H9 (cell line): Measurements from ENCODE around the gene HNRNPA3. TPM values are rescaled to one million over a fixed set of nuclear protein-coding genes. Genes with fewer than 3 reads are reported as not detected.

Experiments used
- DNase-seq: peaks from one replicate; pipeline ENCODE4 v3.0.0-alpha.2; 2017
- H2AFZ ChIP-seq: one replicate; pipeline ENCODE4 v1.6.1; 2013; ENCODE audit warnings: mild to moderate bottlenecking, low read length, control low read depth, moderate library complexity
- H2AK5ac ChIP-seq: 2 replicates; pipeline ENCODE4 v1.6.1; 2013; ENCODE audit warnings: low read length, control low read depth, mixed read lengths; ENCODE audit not compliant: insufficient read length
- H2BK120ac ChIP-seq: one replicate; pipeline ENCODE4 v1.6.1; 2013; ENCODE audit warnings: low read depth, mild to moderate bottlenecking, low read length, control low read depth, inconsistent platforms; ENCODE audit not compliant: poor library complexity, severe bottlenecking
- H2BK12ac ChIP-seq: 2 replicates; pipeline ENCODE4 v1.6.1; 2013; ENCODE audit warnings: low read length, control low read depth, mixed read lengths, low read depth; ENCODE audit not compliant: insufficient read length
- H2BK15ac ChIP-seq: 2 replicates; pipeline ENCODE4 v1.6.1; 2013; ENCODE audit warnings: low read depth, low read length, control low read depth
- H2BK20ac ChIP-seq: one replicate; pipeline ENCODE4 v1.6.1; 2013; ENCODE audit warnings: low read depth, mild to moderate bottlenecking, low read length, control low read depth, inconsistent platforms; ENCODE audit not compliant: poor library complexity, severe bottlenecking
- H2BK5ac ChIP-seq: 2 replicates; pipeline ENCODE4 v1.6.1; 2013; ENCODE audit warnings: low read length, control low read depth, mixed read lengths; ENCODE audit not compliant: insufficient read length
- H3K14ac ChIP-seq: 2 replicates; pipeline ENCODE4 v1.6.1; 2013; ENCODE audit warnings: low read length, control low read depth; ENCODE audit not compliant: insufficient read depth
- H3K18ac ChIP-seq: 2 replicates; pipeline ENCODE4 v1.6.1; 2013; ENCODE audit warnings: low read depth, mild to moderate bottlenecking, mixed read lengths, low read length, control low read depth; ENCODE audit not compliant: insufficient read length
- H3K23ac ChIP-seq: 2 replicates; pipeline ENCODE4 v1.6.1; 2013; ENCODE audit warnings: low read length, control low read depth, mixed read lengths, low read depth; ENCODE audit not compliant: insufficient read length
- H3K23me2 ChIP-seq: 2 replicates; pipeline ENCODE4 v1.6.1; 2013; ENCODE audit warnings: low read depth, mild to moderate bottlenecking, mixed read lengths, low read length, control low read depth; ENCODE audit not compliant: insufficient read length, poor library complexity, severe bottlenecking
- H3K27ac ChIP-seq: 2 replicates; pipeline ENCODE4 v1.5.1; 2013; ENCODE audit warnings: low read length, control low read depth, mixed read lengths, low read depth; ENCODE audit not compliant: insufficient read length
- H3K27me3 ChIP-seq: 2 replicates; pipeline ENCODE4 v1.6.1; 2013; ENCODE audit warnings: low read length, control low read depth, inconsistent platforms; ENCODE audit not compliant: insufficient read depth
- H3K4ac ChIP-seq: 2 replicates; pipeline ENCODE4 v1.6.1; 2013; ENCODE audit warnings: low read depth, mild to moderate bottlenecking, control low read depth, inconsistent platforms, low read length, moderate library complexity
- H3K4me1 ChIP-seq: 2 replicates; pipeline ENCODE4 v1.6.1; 2013; ENCODE audit warnings: low read length, control low read depth, inconsistent platforms; ENCODE audit not compliant: insufficient read depth
- H3K4me2 ChIP-seq: 2 replicates; pipeline ENCODE4 v1.6.1; 2013; ENCODE audit warnings: low read length, control low read depth, mixed read lengths; ENCODE audit not compliant: insufficient read length, insufficient read depth
- H3K56ac ChIP-seq: 2 replicates; pipeline ENCODE4 v1.6.1; 2013; ENCODE audit warnings: low read depth, mild to moderate bottlenecking, mixed read lengths, low read length, control low read depth; ENCODE audit not compliant: insufficient read length
- H3K79me1 ChIP-seq: 2 replicates; pipeline ENCODE4 v1.6.1; 2013; ENCODE audit warnings: low read depth, mild to moderate bottlenecking, moderate library complexity, low read length, control low read depth, inconsistent platforms; ENCODE audit not compliant: insufficient read depth, poor library complexity, severe bottlenecking
- H3K79me2 ChIP-seq: 2 replicates; pipeline ENCODE4 v1.6.1; 2013; ENCODE audit warnings: low read length, control low read depth, inconsistent platforms; ENCODE audit not compliant: insufficient read depth
- H3K9ac ChIP-seq: 2 replicates; pipeline ENCODE4 v1.6.1; 2013; ENCODE audit warnings: low read length, control low read depth, mixed read lengths; ENCODE audit not compliant: insufficient read length; ENCODE audit errors: extremely low read depth
- H3K9me3 ChIP-seq: one replicate; pipeline ENCODE4 v1.6.1; 2013; ENCODE audit warnings: low read depth, low read length, inconsistent platforms; ENCODE audit not compliant: control insufficient read depth
- H3T11ph ChIP-seq: one replicate; pipeline ENCODE4 v1.6.1; 2013; ENCODE audit warnings: mild to moderate bottlenecking, low read length, control low read depth, inconsistent platforms
- H4K20me1 ChIP-seq: one replicate; pipeline ENCODE4 v1.6.1; 2013; ENCODE audit not compliant: control insufficient read depth, insufficient read length, insufficient read depth
- H4K5ac ChIP-seq: 2 replicates; pipeline ENCODE4 v1.6.1; 2013; ENCODE audit warnings: low read depth, mild to moderate bottlenecking, mixed read lengths, low read length, control low read depth; ENCODE audit not compliant: insufficient read length
- H4K8ac ChIP-seq: replicated peaks from 2 replicates; pipeline ENCODE4 v1.6.1; 2013; ENCODE audit warnings: low read length, control low read depth, mixed read lengths, low read depth; ENCODE audit not compliant: insufficient read length
- H4K91ac ChIP-seq: 2 replicates; pipeline ENCODE4 v1.6.1; 2013; ENCODE audit warnings: low read depth, mild to moderate bottlenecking, moderate library complexity, mixed read lengths, low read length, control low read depth; ENCODE audit not compliant: insufficient read length
- H3K27ac Mint-ChIP-seq, 3 experiments: 2 replicates in 2 of 3; 3 replicates in 1 of 3; pipeline ENCODE4 v1.8.0; 2020 to 2021; ENCODE audit warnings: mixed read lengths in 3 of 3, mild to moderate bottlenecking in 1 of 3, moderate library complexity in 1 of 3
- H3K27me3 Mint-ChIP-seq: 2 replicates; pipeline ENCODE4 v1.8.0; 2021; ENCODE audit warnings: low read depth, mild to moderate bottlenecking, moderate library complexity, mixed read lengths
- H3K36me3 Mint-ChIP-seq, 3 experiments: 2 replicates in 2 of 3; 3 replicates in 1 of 3; pipeline ENCODE4 v1.8.0; 2020 to 2021; ENCODE audit warnings: low read depth in 3 of 3, mixed read lengths in 3 of 3; ENCODE audit not compliant: insufficient read depth in 1 of 3
- H3K4me1 Mint-ChIP-seq, 2 experiments: 2 replicates each; pipeline ENCODE4 v1.8.0; 2020; ENCODE audit warnings: mixed read lengths in 2 of 2
- H3K4me3 Mint-ChIP-seq, 2 experiments: 2 replicates in 1 of 2; 3 replicates in 1 of 2; pipeline ENCODE4 v1.8.0; 2020 to 2021; ENCODE audit warnings: mild to moderate bottlenecking in 2 of 2, mixed read lengths in 2 of 2, moderate library complexity in 1 of 2
- H3K9me3 Mint-ChIP-seq, 2 experiments: 2 replicates in 1 of 2; 3 replicates in 1 of 2; pipeline ENCODE4 v1.8.0; 2020; ENCODE audit warnings: mild to moderate bottlenecking in 2 of 2, mixed read lengths in 2 of 2, moderate library complexity in 1 of 2
- CTCF ChIP-seq: fragments of 200-600 bp; sonication (generic); conservative IDR thresholded peaks from 3 replicates; pipeline ENCODE4 v1.8.0; 2021; ENCODE audit warnings: antibody characterized with exemption, mild to moderate bottlenecking
- WGBS: extraction: QIAGEN DNeasy Blood & Tissue Kit; methylation state at CpG from one replicate; pipeline ENCODE4 v1.1.7; 2013; ENCODE audit warnings: missing lambda C conversion rate, low lambda C conversion rate, mixed read lengths; ENCODE audit not compliant: insufficient read length; ENCODE audit errors: extremely low coverage; 5-methylcytosine and 5-hydroxymethylcytosine counted together
- total RNA-seq: library from RNA; stranded (reverse); gene quantifications from 2 replicates; pipeline ENCODE4 v1.2.1, GENCODE V29; 2021

HNRNPA3 gene
- total RNA-seq, 1 experiment from 2014 or later = 405 TPM

DNA sequence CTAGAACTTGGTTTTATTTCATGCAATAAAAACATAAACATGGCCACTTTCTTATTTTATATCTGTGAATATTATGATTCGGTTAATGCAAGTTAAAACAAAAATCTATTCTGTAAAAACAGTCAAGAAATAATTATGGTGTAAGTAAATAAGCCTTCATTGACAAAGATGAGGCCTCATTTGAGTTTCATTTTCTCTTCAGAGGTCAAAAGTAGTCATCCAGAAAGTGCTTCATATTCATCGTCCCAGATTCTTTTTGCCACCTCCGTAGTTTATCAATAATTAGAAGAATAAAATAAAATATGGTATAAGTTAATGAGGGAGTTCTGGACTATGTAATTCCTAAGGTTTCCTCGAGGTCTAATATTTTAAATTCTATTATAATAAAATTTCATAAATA lies 19.4 kb upstream of the HNRNPA3 start:
- H3K79me1 ChIP-seq = no peaks in the 10 kb centered on the region
- no CpG with 5 or more reads among the region's 4 CpGs for WGBS
- no peaks in the 10 kb centered on the region for H3K9me3 Mint-ChIP-seq

More for the DNA sequence above, 19.4 kb upstream of the HNRNPA3 start:
- no peak overlapping the region for H3T11ph ChIP-seq
- Mint-ChIP-seq H3K36me3 (no peaks in the 10 kb centered on the region), H3K27me3 (no peaks in the 10 kb centered on the region), H3K27ac (no peak overlapping the region), H3K4me3 (no peak overlapping the region), H3K4me1 (no peaks in the 10 kb centered on the region)
- no peak overlapping the region for H4K5ac ChIP-seq
- DNase-seq = no peak
- H3K79me2 ChIP-seq = no peaks in the 10 kb centered on the region
- H3K23ac ChIP-seq = no peak overlapping the region
- no peaks in the 10 kb centered on the region for H3K27me3 ChIP-seq
- H3K9ac ChIP-seq = no peak overlapping the region
- no peak overlapping the region for H3K27ac ChIP-seq
- no peaks in the 10 kb centered on the region for H3K4me1 ChIP-seq
- H3K4me2 ChIP-seq = no peak overlapping the region
- H3K14ac ChIP-seq = no peak overlapping the region
- H3K9me3 ChIP-seq = no peaks in the 10 kb centered on the region
- TF ChIP-seq CTCF = no peak
- no peak overlapping the region for H2BK120ac ChIP-seq
- no peak overlapping the region for H2BK20ac ChIP-seq
- H3K18ac ChIP-seq = no peak overlapping the region
- no peaks in the 10 kb centered on the region for H4K20me1 ChIP-seq
- H2BK12ac ChIP-seq = no peak overlapping the region
- no peak overlapping the region for H2AK5ac ChIP-seq
- H4K8ac ChIP-seq = no peak overlapping the region
- H4K91ac ChIP-seq = no peak overlapping the region
- H3K4ac ChIP-seq = no peak overlapping the region
- H3K56ac ChIP-seq = no peak overlapping the region
- no peak overlapping the region for H2BK15ac ChIP-seq
- H2BK5ac ChIP-seq = no peak overlapping the region
- H3K23me2 ChIP-seq = no peaks in the 10 kb centered on the region
- H2AFZ ChIP-seq = no peak overlapping the region
